ENCODE measurements around the gene KCNJ2.

KCNJ2 gene

GRCh38 chr17:70206361-70207010 is 37.2 kb downstream of the KCNJ2 start:
- DNase-seq, result no peak

- DNase-seq, result no peak
Measured at GRCh38 chr17:70207184-70207583, 37.9 kb downstream of the KCNJ2 start.

GRCh38 chr17:70208080-70208794 is 38.9 kb downstream of the KCNJ2 start:
- DNase-seq, result no peak

GRCh38 chr17:70208825-70209555 is 39.7 kb downstream of the KCNJ2 start:
- no peak for DNase-seq

GRCh38 chr17:70215656-70216055 is 46.3 kb downstream of the KCNJ2 start:
- DNase-seq, result no peak

GRCh38 chr17:70217571-70217970 is 48.2 kb downstream of the KCNJ2 start:
- no peak for DNase-seq

- DNase-seq, result no peak
Measured at GRCh38 chr17:70225276-70225675, 55.9 kb downstream of the KCNJ2 start.
